ENCODE data around the gene TRAFD1. TPM values are rescaled to one million over a fixed set of nuclear protein-coding genes. Genes with fewer than 3 reads are reported as not detected.
A peak's percentile ranks its signal among the peaks of the same experiment; 100 is the strongest.
"Not testable (repeated sequence)": the region's sequence is repeated elsewhere in the genome, so short reads cannot be mapped to it uniquely, and the experiment has no call there.

The TRAFD1 gene, protein sequence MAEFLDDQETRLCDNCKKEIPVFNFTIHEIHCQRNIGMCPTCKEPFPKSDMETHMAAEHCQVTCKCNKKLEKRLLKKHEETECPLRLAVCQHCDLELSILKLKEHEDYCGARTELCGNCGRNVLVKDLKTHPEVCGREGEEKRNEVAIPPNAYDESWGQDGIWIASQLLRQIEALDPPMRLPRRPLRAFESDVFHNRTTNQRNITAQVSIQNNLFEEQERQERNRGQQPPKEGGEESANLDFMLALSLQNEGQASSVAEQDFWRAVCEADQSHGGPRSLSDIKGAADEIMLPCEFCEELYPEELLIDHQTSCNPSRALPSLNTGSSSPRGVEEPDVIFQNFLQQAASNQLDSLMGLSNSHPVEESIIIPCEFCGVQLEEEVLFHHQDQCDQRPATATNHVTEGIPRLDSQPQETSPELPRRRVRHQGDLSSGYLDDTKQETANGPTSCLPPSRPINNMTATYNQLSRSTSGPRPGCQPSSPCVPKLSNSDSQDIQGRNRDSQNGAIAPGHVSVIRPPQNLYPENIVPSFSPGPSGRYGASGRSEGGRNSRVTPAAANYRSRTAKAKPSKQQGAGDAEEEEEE
- 10 to 100 TPM; 38.1 to 48.2 TPM for total RNA-seq
- 10 to 100 TPM; 41.9 to 43.6 TPM for polyA plus RNA-seq (ENCODE audit: insufficient read length in 2 of 2)
- long read RNA-seq, donor 1, transcript TRAFD1-202 (12 exons, 2,697 nt), result major isoform, 11 of 38 reads
- long read RNA-seq, donor 1, partial matches to known transcripts, result 24 of 38 reads
- long read RNA-seq, donor 1, other reads (novel, unspliced or antisense), result 0 of 38 reads
- long read RNA-seq, donor 2, partial matches to known transcripts, result 6 of 11 reads
- long read RNA-seq, donor 2, other reads (novel, unspliced or antisense), result 0 of 11 reads
- long read RNA-seq, donor 3, partial matches to known transcripts, result 6 of 10 reads
- long read RNA-seq, donor 3, other reads (novel, unspliced or antisense), result 0 of 10 reads
- long read RNA-seq, donor 4, transcript TRAFD1-202 (12 exons, 2,697 nt), result major isoform, 7 of 17 reads
- long read RNA-seq, donor 4, partial matches to known transcripts, result 5 of 17 reads
- long read RNA-seq, donor 4, other reads (novel, unspliced or antisense), result 0 of 17 reads

DNA sequence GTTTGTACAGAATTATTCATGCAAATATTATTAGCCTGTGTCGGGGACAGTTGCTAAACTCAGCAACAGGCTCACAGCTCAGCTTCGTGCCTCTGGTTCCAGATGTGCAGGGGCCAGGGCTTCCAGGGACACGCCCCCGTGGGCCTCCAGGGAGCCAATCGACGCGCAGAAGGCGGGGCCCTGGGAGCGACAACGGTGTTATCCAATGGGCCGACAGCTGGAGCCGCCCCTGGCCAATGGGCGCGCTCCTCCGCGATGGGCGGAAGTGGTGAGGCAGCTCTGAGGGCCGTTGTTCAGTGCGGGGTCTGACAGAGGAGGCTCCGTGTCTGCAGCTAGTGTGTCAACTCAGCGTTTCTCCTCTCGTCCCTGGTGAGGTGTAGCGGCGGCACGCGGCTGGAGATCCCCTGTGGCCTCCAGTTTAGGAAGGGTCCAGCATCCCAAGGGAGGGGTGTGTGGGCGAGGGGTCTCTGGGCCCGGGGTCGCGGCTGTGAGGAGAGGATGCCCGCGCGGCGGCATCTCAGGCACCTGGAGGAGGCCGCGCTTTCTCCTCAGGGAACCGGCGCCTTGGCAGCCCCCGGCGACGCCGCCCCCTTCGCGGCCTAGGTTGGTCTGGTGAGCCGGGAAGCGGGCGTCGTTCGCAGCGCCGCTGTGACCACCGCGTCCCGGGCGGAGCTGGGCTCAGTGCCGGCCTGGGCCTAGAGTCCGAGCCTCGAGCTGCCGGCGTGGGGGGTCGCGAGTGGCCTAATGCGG is at the start of gene TRAFD1:
TRAFD1 (plus strand) TSS at position 311 of the 750 bp plus-strand sequence. CDS start 4,963 bp downstream, outside the sequence.
- Histone ChIP-seq H3K27ac (ENCODE audit: low read depth, low read length) (peak within 1 kb of the TSS; percentile 91), H3K27me3 (ENCODE audit: control insufficient read depth, insufficient read depth, low read length) (no peaks in the 10 kb centered on the region), H3K9me3 (ENCODE audit: control insufficient read depth, insufficient read depth, low read length) (no peaks in the 10 kb centered on the region), H3K4me3 (ENCODE audit: low read depth, low read length) (peak within 1 kb of the TSS; percentile 79), H3K4me1 (ENCODE audit: control insufficient read depth, insufficient read depth, low read length) (peaks cover 14% of the 10 kb centered on the region), H3K36me3 (ENCODE audit: control insufficient read depth, insufficient read depth, low read length) (no peaks in the 10 kb centered on the region)
- peak; percentile 92 to 99 (median 94) for DNase-seq (ENCODE audit: low read depth in 4 of 6, low spot score in 6 of 6)
- 0% methylated on average over 60 of the region's 63 CpGs for WGBS (ENCODE audit: insufficient coverage)

DNA sequence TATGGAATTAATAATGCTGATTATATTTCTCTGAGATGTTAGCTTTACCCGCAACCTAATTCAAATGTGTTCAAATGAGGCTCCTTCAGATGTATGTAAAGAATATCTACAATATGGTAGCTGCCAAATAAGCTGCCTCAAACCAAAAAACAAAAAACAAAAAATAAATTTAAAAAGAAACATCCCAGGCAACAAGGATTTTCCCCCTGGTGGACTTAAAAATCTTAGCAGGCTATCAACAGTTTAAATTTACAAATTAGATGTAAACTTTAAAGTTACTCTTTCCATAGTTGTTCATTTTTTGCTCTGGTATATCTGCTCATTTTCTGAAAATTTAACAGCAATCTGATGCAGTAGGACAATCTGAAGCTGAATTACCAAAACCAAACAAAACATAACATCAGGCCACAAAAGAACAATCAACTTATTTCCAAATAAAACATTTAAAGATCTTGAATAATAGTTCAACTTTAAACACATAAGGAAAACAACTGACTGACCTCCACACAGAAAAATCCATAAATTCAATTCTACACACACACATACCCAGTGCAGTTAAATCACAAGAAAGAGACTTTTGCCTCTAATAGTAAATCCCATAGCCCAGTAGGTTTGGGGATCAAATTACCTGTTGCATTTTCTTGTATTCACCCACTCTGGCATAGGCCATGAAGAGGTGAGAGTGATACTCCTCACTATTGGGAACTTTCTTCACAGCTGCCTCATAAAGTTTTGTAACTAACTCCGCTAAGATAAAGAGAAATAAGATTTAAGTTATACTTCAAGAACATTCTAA is 38.1 kb upstream of the TRAFD1 start:
- Histone ChIP-seq H3K27ac (ENCODE audit: low read depth, low read length) (no peak overlapping the region), H3K36me3 (ENCODE audit: control insufficient read depth, insufficient read depth, low read length) (peaks cover 43% of the 10 kb centered on the region), H3K9me3 (ENCODE audit: control insufficient read depth, insufficient read depth, low read length) (no peaks in the 10 kb centered on the region), H3K4me1 (ENCODE audit: control insufficient read depth, insufficient read depth, low read length) (no peaks in the 10 kb centered on the region), H3K4me3 (ENCODE audit: low read depth, low read length) (no peak overlapping the region), H3K27me3 (ENCODE audit: control insufficient read depth, insufficient read depth, low read length) (no peaks in the 10 kb centered on the region)
- no peak for DNase-seq (ENCODE audit: low read depth in 4 of 6, low spot score in 6 of 6)
- WGBS (ENCODE audit: insufficient coverage), result no CpG with 5 or more reads among the region's 2 CpGs

DNA sequence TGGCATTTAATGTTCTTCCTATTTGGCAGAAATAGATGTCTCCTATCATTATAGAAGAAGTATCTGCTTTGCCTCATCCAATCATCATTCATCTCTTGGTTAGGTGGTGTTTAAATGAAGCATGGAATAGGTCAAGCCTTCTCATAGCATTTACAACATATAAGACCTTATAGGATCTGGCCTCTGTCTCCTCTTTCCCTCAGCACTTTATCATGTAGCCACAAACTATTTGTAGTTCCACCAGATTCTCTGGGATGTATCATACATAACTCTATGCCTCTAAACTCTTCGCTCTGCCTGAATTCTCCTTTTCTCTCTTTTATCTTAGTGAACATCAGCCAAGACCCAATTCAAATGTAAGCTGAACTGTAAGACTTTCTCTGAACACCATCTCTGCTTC is 37.5 kb upstream of the TRAFD1 start:
- Histone ChIP-seq H3K27me3 (ENCODE audit: control insufficient read depth, insufficient read depth, low read length) (no peaks in the 10 kb centered on the region), H3K27ac (ENCODE audit: low read depth, low read length) (no peak overlapping the region), H3K9me3 (ENCODE audit: control insufficient read depth, insufficient read depth, low read length) (no peaks in the 10 kb centered on the region), H3K4me3 (ENCODE audit: low read depth, low read length) (no peak overlapping the region), H3K36me3 (ENCODE audit: control insufficient read depth, insufficient read depth, low read length) (peaks cover 46% of the 10 kb centered on the region), H3K4me1 (ENCODE audit: control insufficient read depth, insufficient read depth, low read length) (no peaks in the 10 kb centered on the region)
- DNase-seq (ENCODE audit: low read depth in 4 of 6, low spot score in 6 of 6), result no peak
- WGBS (ENCODE audit: insufficient coverage), result 100% methylated on average over 1 of the region's 1 CpG

DNA sequence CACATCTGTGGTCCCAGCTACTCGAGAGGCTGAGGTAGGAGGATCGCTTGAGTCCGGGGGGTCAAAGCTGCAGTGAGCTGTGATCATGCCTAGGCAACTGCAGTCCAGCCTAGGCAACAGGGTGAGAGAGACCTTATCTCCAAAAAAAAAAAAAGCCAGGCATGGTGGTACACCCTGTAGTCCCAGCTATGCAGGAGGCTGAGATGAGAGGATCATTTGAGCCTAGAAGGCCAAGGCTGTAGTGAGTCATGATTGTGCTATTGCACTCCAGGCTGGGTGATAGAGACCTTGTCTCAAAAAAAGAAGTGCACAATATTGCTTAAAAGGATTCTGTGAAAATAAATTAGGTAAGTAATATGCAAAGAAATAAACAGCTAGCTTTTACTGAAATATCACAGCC is 33.8 kb upstream of the TRAFD1 start:
- H3K27me3 ChIP-seq (ENCODE audit: control insufficient read depth, insufficient read depth, low read length), result no peaks in the 10 kb centered on the region
- WGBS (ENCODE audit: insufficient coverage), result 100% methylated on average over 3 of the region's 3 CpGs

DNA sequence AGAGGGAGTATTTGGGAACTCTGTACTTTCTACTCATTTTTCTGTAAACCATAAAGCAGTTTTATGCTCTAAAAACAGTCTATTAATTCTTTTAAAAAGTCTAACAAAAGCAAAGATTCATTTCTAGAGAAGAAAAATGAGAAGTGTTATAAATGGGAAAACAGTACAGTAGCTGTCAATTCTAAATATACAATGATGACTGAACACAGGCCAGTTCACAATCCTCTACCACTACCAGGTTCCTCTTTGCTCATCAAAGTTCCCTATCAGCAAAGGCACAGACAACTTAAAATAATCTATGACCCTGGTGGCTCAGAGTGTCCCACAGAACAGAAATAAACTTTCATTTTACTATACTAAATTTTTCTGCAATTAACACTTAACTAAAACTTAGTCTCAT is 29.3 kb upstream of the TRAFD1 start:
- no peak for DNase-seq (ENCODE audit: low read depth in 4 of 6, low spot score in 6 of 6)
- H3K27me3 ChIP-seq (ENCODE audit: control insufficient read depth, insufficient read depth, low read length), result no peaks in the 10 kb centered on the region
- H3K27ac ChIP-seq (ENCODE audit: low read depth, low read length), result no peak overlapping the region
- H3K4me1 ChIP-seq (ENCODE audit: control insufficient read depth, insufficient read depth, low read length), result no peaks in the 10 kb centered on the region
- H3K9me3 ChIP-seq (ENCODE audit: control insufficient read depth, insufficient read depth, low read length), result no peaks in the 10 kb centered on the region
- peaks cover 38% of the 10 kb centered on the region for H3K36me3 ChIP-seq (ENCODE audit: control insufficient read depth, insufficient read depth, low read length)
- no peak overlapping the region for H3K4me3 ChIP-seq (ENCODE audit: low read depth, low read length)

More for the DNA sequence above, 33.8 kb upstream of the TRAFD1 start:
- no peak overlapping the region for H3K4me3 ChIP-seq (ENCODE audit: low read depth, low read length)
- no peak for DNase-seq (ENCODE audit: low read depth in 4 of 6, low spot score in 6 of 6)
- H3K4me1 ChIP-seq (ENCODE audit: control insufficient read depth, insufficient read depth, low read length), result no peaks in the 10 kb centered on the region
- H3K36me3 ChIP-seq (ENCODE audit: control insufficient read depth, insufficient read depth, low read length), result peaks cover 32% of the 10 kb centered on the region
- H3K9me3 ChIP-seq (ENCODE audit: control insufficient read depth, insufficient read depth, low read length), result no peaks in the 10 kb centered on the region
- H3K27ac ChIP-seq (ENCODE audit: low read depth, low read length), result no peak overlapping the region

DNA sequence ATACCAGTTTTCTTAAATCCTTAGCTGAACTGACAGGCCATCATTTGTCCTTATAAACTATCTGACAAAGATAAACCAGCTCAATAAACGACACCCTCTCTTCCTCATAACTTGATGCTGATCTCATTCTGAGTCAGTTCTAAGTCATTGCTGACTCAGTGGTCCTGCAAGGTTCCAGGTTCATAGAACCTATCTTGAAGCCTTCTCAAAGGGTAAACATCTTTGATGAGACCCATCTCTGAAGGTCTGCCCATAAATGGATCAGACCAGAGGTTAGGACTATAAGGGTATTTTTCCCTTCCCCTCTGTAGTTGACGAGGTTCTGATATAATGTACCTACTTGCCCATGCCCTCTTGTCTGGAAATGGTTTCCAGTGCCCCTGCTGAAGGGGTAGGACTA is 28.7 kb upstream of the TRAFD1 start:
- Histone ChIP-seq H3K4me3 (ENCODE audit: low read depth, low read length) (no peak overlapping the region), H3K27me3 (ENCODE audit: control insufficient read depth, insufficient read depth, low read length) (no peaks in the 10 kb centered on the region), H3K27ac (ENCODE audit: low read depth, low read length) (no peak overlapping the region), H3K36me3 (ENCODE audit: control insufficient read depth, insufficient read depth, low read length) (peaks cover 36% of the 10 kb centered on the region), H3K9me3 (ENCODE audit: control insufficient read depth, insufficient read depth, low read length) (no peaks in the 10 kb centered on the region), H3K4me1 (ENCODE audit: control insufficient read depth, insufficient read depth, low read length) (no peaks in the 10 kb centered on the region)
- DNase-seq (ENCODE audit: low read depth in 4 of 6, low spot score in 6 of 6), result no peak
- 100% methylated on average over 1 of the region's 2 CpGs for WGBS (ENCODE audit: insufficient coverage)

DNA sequence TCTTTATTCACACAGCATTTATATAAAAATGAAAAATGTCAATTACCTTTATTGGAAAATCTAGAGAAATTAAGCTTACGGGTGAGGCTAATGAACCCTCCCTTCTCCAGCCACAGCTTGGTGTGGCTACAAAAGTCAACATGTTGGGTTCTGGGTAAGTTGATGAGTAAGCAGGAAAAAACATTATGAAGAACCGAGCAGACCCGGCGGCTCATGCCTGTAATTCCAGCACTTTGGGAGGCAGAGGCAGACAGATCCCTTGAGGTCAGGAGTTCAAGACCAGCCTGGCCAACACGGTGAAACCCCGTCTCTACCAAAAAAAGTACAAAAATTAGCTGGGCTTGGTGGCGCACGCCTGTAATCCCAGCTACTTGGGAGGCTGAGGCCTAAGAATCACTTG is 27.7 kb upstream of the TRAFD1 start:
- Histone ChIP-seq H3K4me1 (ENCODE audit: control insufficient read depth, insufficient read depth, low read length) (no peaks in the 10 kb centered on the region), H3K4me3 (ENCODE audit: low read depth, low read length) (no peak overlapping the region), H3K27me3 (ENCODE audit: control insufficient read depth, insufficient read depth, low read length) (no peaks in the 10 kb centered on the region), H3K9me3 (ENCODE audit: control insufficient read depth, insufficient read depth, low read length) (no peaks in the 10 kb centered on the region), H3K36me3 (ENCODE audit: control insufficient read depth, insufficient read depth, low read length) (peaks cover 27% of the 10 kb centered on the region), H3K27ac (ENCODE audit: low read depth, low read length) (no peak overlapping the region)
- no peak for DNase-seq (ENCODE audit: low read depth in 4 of 6, low spot score in 6 of 6)
- WGBS (ENCODE audit: insufficient coverage), result 95% methylated on average over 7 of the region's 8 CpGs

DNA sequence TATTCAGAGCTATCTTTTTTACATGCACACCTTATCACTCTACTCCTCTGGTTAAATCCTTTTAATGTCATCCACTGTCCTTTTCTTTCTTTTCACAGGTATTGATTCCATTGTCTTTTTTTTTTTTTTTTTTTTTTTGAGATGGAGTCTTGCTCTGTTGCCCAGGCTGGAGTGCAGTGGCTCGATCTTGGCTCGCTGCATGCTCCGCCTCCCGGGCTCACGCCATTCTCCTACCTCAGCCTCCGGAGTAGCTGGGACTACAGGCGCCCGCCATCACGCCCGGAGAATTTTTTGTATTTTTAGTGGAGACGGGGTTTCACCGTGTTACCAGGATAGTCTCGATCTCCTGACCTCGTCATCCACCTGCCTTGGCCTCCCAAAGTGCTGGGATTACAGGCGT is 24.9 kb upstream of the TRAFD1 start:
- peaks cover 30% of the 10 kb centered on the region for H3K36me3 ChIP-seq (ENCODE audit: control insufficient read depth, insufficient read depth, low read length)
- not testable (repeated sequence) for H3K4me1 ChIP-seq (ENCODE audit: control insufficient read depth, insufficient read depth, low read length); DNase-seq (ENCODE audit: low read depth in 4 of 6, low spot score in 6 of 6); H3K9me3 ChIP-seq (ENCODE audit: control insufficient read depth, insufficient read depth, low read length); H3K27ac ChIP-seq (ENCODE audit: low read depth, low read length); H3K27me3 ChIP-seq (ENCODE audit: control insufficient read depth, insufficient read depth, low read length); H3K4me3 ChIP-seq (ENCODE audit: low read depth, low read length)
- WGBS (ENCODE audit: insufficient coverage), result 100% methylated on average over 5 of the region's 15 CpGs
